Esophagus squamous epithelium (tissue), 4 donors: ENCODE results near the gene ZNF652.

Experiments used
- POLR2A ChIP-seq, 4 donors: fragments of 450-650 bp; IDR thresholded peaks; one replicate each; pipeline ENCODE4 v1.6.1; 2017; ENCODE audit warnings: antibody characterized with exemption in 4 of 4, mild to moderate bottlenecking in 4 of 4, moderate library complexity in 3 of 4
- TF ChIP-seq, protein P1 (sequence below), 6 experiments: fragments of 450-650 bp in 4 of 6; fragments of 200-600 bp in 2 of 6; sonication (generic) in 2 of 6; IDR thresholded peaks; one replicate each; pipeline ENCODE4 v1.5.1; 2016 to 2019; ENCODE audit warnings: antibody characterized with exemption in 6 of 6, mild to moderate bottlenecking in 4 of 6, moderate library complexity in 4 of 6

DNA sequence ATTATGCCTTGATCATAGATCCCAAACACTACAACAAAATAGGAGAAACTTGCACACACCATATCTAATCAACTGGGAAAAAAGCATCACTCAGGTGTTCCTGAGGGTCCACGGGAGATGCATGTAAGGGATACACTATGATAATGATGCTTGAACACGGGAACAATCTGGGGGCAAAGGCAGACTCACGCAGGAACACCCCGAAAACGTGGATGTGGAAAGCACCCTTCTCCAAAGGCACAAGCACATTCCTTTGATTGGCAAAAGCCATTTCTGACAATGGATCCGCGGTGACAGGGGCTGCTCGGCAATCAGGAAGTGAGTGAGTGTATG, 1.3 kb downstream of the ZNF652 start:
- no peak for TF ChIP-seq POLR2A (IDR thresholded peaks at IDR 0.05)
- TF ChIP-seq, protein P1, sequence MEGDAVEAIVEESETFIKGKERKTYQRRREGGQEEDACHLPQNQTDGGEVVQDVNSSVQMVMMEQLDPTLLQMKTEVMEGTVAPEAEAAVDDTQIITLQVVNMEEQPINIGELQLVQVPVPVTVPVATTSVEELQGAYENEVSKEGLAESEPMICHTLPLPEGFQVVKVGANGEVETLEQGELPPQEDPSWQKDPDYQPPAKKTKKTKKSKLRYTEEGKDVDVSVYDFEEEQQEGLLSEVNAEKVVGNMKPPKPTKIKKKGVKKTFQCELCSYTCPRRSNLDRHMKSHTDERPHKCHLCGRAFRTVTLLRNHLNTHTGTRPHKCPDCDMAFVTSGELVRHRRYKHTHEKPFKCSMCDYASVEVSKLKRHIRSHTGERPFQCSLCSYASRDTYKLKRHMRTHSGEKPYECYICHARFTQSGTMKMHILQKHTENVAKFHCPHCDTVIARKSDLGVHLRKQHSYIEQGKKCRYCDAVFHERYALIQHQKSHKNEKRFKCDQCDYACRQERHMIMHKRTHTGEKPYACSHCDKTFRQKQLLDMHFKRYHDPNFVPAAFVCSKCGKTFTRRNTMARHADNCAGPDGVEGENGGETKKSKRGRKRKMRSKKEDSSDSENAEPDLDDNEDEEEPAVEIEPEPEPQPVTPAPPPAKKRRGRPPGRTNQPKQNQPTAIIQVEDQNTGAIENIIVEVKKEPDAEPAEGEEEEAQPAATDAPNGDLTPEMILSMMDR (IDR thresholded peaks at IDR 0.05) = no peak
